ENCODE results near the gene PAQR7. TPM values are rescaled to one million over a fixed set of nuclear protein-coding genes. Genes with fewer than 3 reads are reported as not detected.

Gene PAQR7
- total RNA-seq, 1 experiment from 2014 or later = 6.4 TPM

GRCh38 chr1:25896266-25896665, 20.8 kb upstream of the PAQR7 start:
- no peak overlapping the region for H3K27ac ChIP-seq (ENCODE audit: low read length)
- peaks cover 31% of the 10 kb centered on the region for H3K4me1 ChIP-seq (ENCODE audit: insufficient read depth, low read length)
- H3K4me2 ChIP-seq (ENCODE audit: low read length) = no peak overlapping the region; the same call in 1 of the 2 replicates
- no peak overlapping the region for H2AFZ ChIP-seq (ENCODE audit: low read length)
- H3F3A ChIP-seq (ENCODE audit: low read length, unreplicated experiment) = no peaks in the 10 kb centered on the region
- H3K27me3 ChIP-seq (ENCODE audit: low read length) = no peaks in the 10 kb centered on the region
- DNase-seq (peak; percentile 40), ATAC-seq (peak; percentile 31)
- ChIA-PET POLR2A (ENCODE audit: unreplicated experiment) (interaction anchor here (0.5 to 1.4 kb wide), 3 partner anchors 11 to 101 kb away, joined by 4 to 12 read pairs (median 4); partner anchors contain the start of gene PAFAH2), CTCF (interaction anchor here (0.8 to 1.9 kb wide), 5 partner anchors 16 to 495 kb away, joined by 3 to 104 read pairs (median 4); partner anchors contain the start of gene PAFAH2)
- no peak overlapping the region for H3K9ac ChIP-seq (ENCODE audit: low read length)
- no peaks in the 10 kb centered on the region for H3K9me2 ChIP-seq (replicated peaks; ENCODE audit: low read length)
- intact Hi-C loops (cut with micrococcal nuclease) = loop anchor here (10.0 kb wide), 1 partner anchor 199 kb away; no protein-coding TSS in a partner anchor
- H4K20me1 ChIP-seq (ENCODE audit: low read length) = no peaks in the 10 kb centered on the region
- peaks cover 24% of the 10 kb centered on the region for H3K36me3 ChIP-seq (ENCODE audit: low read depth, low read length)
- BruUV-seq (replicated peaks) = no TSS peak
- H3K9me3 ChIP-seq (ENCODE audit: low read length) = no peaks in the 10 kb centered on the region
- no peak overlapping the region for H3K4me3 ChIP-seq (ENCODE audit: low read length)
- H3K79me2 ChIP-seq (ENCODE audit: low read length) = 0 out of 2 replicates have a peak, but pooled peaks cover 3% of the 10 kb centered on the region
- TF ChIP-seq EZH2phosphoT487 (IDR thresholded peaks at IDR 0.05; ENCODE audit: borderline replicate concordance, low read length) (no peak), CTCF (conservative IDR thresholded peaks at IDR 0.05; ENCODE audit: low read depth, low read length) (no peak)

GRCh38 chr1:25895365-25895990, 20.0 kb upstream of the PAQR7 start:
- ChIA-PET CTCF (interaction anchor here (0.6 to 1.9 kb wide), 15 partner anchors 8 to 496 kb away, joined by 3 to 104 read pairs (median 3); partner anchors contain the start of genes PAFAH2 and STMN1), POLR2A (ENCODE audit: unreplicated experiment) (interaction anchor here (0.5 to 1.4 kb wide), 3 partner anchors 11 to 102 kb away, joined by 4 to 12 read pairs (median 4); partner anchors contain the start of gene PAFAH2)
- Histone ChIP-seq H3K36me3 (ENCODE audit: low read depth, low read length) (peaks cover 16% of the 10 kb centered on the region), H3K4me1 (ENCODE audit: insufficient read depth, low read length) (peaks cover 39% of the 10 kb centered on the region), H3K9ac (ENCODE audit: low read length) (no peak overlapping the region), H3K27me3 (ENCODE audit: low read length) (no peaks in the 10 kb centered on the region), H3F3A (ENCODE audit: low read length, unreplicated experiment) (no peaks in the 10 kb centered on the region), H3K4me2 (ENCODE audit: low read length) (no peak overlapping the region), H3K9me2 (replicated peaks; ENCODE audit: low read length) (no peaks in the 10 kb centered on the region), H2AFZ (ENCODE audit: low read length) (no peak overlapping the region), H3K79me2 (ENCODE audit: low read length) (no peaks in the 10 kb centered on the region), H3K27ac (ENCODE audit: low read length) (no peak overlapping the region), H3K9me3 (ENCODE audit: low read length) (no peaks in the 10 kb centered on the region), H3K4me3 (ENCODE audit: low read length) (no peak overlapping the region), H4K20me1 (ENCODE audit: low read length) (no peaks in the 10 kb centered on the region)
- ATAC-seq (peak; percentile 76), DNase-seq (peak; percentile 92)
- BruUV-seq (replicated peaks) = no TSS peak
- TF ChIP-seq EZH2phosphoT487 (IDR thresholded peaks at IDR 0.05; ENCODE audit: borderline replicate concordance, low read length) (no peak), EZH2 (IDR thresholded peaks at IDR 0.05; ENCODE audit: low read length, unreplicated experiment) (no peak), CTCF (conservative IDR thresholded peaks at IDR 0.05; ENCODE audit: low read depth, low read length) (peak; percentile 96)
- intact Hi-C loops (cut with micrococcal nuclease) = loop anchor here (1.0 to 10.0 kb wide), 3 partner anchors 58 to 199 kb away; partner anchors contain the start of gene PAFAH2

Data from PC-3 (cell line).